K562 (cell line): ENCODE measurements around the gene NMT1. TPM values are rescaled to one million over a fixed set of nuclear protein-coding genes. Genes with fewer than 3 reads are reported as not detected.

ENCODE experiments used
- AFF1 ChIP-seq, 2 experiments: fragments of 450-650 bp; IDR thresholded peaks; 2 replicates each; pipeline ENCODE4 v1.6.1; 2018; ENCODE audit warnings: mild to moderate bottlenecking in 2 of 2, low read depth in 1 of 2; ENCODE audit not compliant: partially characterized antibody in 2 of 2
- ARHGAP35 ChIP-seq: fragments of 450-650 bp; IDR thresholded peaks from 2 replicates; pipeline ENCODE4 v1.6.1; 2018; ENCODE audit not compliant: partially characterized antibody
- DPF2 ChIP-seq: fragments of 450-650 bp; IDR thresholded peaks from 2 replicates; pipeline ENCODE4 v1.6.1; 2016
- JUND ChIP-seq, 2 experiments: IDR thresholded peaks; 2 replicates in 1 of 2; 3 replicates in 1 of 2; pipeline ENCODE4 v1.6.1; 2011; ENCODE audit warnings: borderline replicate concordance in 2 of 2, low read depth in 2 of 2, low read length in 2 of 2, improper control_type of control experiment in 1 of 2, missing biosample characterization in 1 of 2, missing genetic modification characterization in 1 of 2, missing genetic modification reagents in 1 of 2
- KDM1A ChIP-seq, 2 experiments: fragments of 450-650 bp; IDR thresholded peaks; 2 replicates each; pipeline ENCODE4 v1.6.1; 2016; ENCODE audit warnings: mild to moderate bottlenecking in 2 of 2
- KLF6 ChIP-seq: fragments of 250-450 bp; sonication (Bioruptor Pico); IDR thresholded peaks from 2 replicates; pipeline ENCODE4 v1.4.0; 2020; ENCODE audit warnings: mild to moderate bottlenecking, moderate library complexity, borderline replicate concordance
- LARP7 ChIP-seq: fragments of 450-650 bp; IDR thresholded peaks from 2 replicates; pipeline ENCODE4 v1.6.1; 2016
- NR3C1 ChIP-seq: sonication (generic); formaldehyde crosslinking; IDR thresholded peaks from 2 replicates; pipeline ENCODE4 v1.8.1; 2022; ENCODE audit warnings: missing genetic modification reagents
- RBFOX2 ChIP-seq: fragments of 200-400 bp; formaldehyde crosslinking; IDR thresholded peaks from 2 replicates; pipeline ENCODE4 v1.6.1; 2017; ENCODE audit warnings: low read depth, mild to moderate bottlenecking, low read length, moderate library complexity
- RHOXF2B ChIP-seq: fragments of 250-450 bp; sonication (Bioruptor Pico); conservative IDR thresholded peaks from 2 replicates; pipeline ENCODE4 v1.5.1; 2021
- ZNF511 ChIP-seq: sonication (generic); formaldehyde crosslinking; IDR thresholded peaks from 2 replicates; pipeline ENCODE4 v1.8.0; 2022; ENCODE audit warnings: mild to moderate bottlenecking, missing genetic modification reagents
- polyA plus RNA-seq, 8 experiments: library from polyadenylated mRNA; depleted of rRNA in 4 of 8; stranded (reverse) in 5 of 8; unstranded in 3 of 8; fragments of >200 nt; fragmentation: Nextera tagmentation in 2 of 8; fragmentation: Illumina TruSeq in 1 of 8; extraction: Ambion mirVana in 2 of 8; extraction: Trizol in 1 of 8; gene quantifications; 2 replicates each; pipeline versions ENCODE4 v1.2.1 to v1.2.3, GENCODE V29; 2011 to 2014; ENCODE audit warnings: inconsistent platforms in 1 of 8, missing spikeins in 1 of 8
- total RNA-seq, 7 experiments: library from RNA; depleted of rRNA in 6 of 7; stranded (reverse); fragments of >200 nt in 6 of 7; fragmentation: Illumina TruSeq in 2 of 7; extraction: Trizol in 2 of 7; gene quantifications; 2 replicates each; pipeline versions ENCODE4 v1.2.1 to v1.2.3, GENCODE V29; 2011 to 2021; ENCODE audit warnings: low replicate concordance in 1 of 7
- TF ChIP-seq, protein P1 (sequence below): fragments of 200-600 bp; sonication (generic); IDR thresholded peaks from one replicate; pipeline ENCODE4 v1.6.1; 2012; ENCODE audit warnings: mild to moderate bottlenecking, low read depth, low read length, inconsistent platforms

The NMT1 gene
- total and polyA plus RNA-seq, 9 of the 15 experiments (the other 6 are each of a cell fraction or from before 2014, with no cell fraction given) = 86.7 to 569 (median 213) TPM

DNA sequence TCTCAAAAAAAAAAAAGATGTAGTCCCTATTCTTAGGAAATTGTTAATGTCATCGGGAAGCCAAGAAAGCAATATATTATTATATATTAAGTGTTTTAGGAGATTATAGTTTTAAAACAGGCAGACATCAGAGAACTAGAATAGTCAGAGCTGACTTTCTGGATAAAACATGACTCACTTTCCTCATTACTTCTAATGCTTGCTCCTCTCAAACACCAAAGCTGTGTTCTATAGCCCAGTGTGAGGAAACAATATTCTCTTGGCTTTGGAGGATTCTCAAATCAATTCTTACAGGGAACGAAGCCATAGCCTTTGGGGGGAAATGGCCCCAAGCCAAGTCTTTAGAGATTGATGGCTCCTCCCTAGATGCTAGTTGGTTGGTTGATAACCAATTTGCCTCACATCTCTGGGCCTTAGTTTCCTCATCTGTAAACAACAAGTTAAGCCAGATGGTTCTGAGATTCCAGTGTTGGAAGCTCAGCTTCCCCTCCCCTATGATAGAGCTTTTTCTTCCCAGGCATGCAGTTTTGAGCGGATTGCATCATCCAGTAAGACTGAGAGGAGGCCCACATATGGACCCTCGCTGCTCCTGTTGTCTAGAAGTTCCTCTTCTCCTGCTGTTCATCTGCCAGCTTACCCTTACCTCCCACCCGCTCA is 12.4 kb downstream of the NMT1 start (continued):
- TF ChIP-seq, protein P1, sequence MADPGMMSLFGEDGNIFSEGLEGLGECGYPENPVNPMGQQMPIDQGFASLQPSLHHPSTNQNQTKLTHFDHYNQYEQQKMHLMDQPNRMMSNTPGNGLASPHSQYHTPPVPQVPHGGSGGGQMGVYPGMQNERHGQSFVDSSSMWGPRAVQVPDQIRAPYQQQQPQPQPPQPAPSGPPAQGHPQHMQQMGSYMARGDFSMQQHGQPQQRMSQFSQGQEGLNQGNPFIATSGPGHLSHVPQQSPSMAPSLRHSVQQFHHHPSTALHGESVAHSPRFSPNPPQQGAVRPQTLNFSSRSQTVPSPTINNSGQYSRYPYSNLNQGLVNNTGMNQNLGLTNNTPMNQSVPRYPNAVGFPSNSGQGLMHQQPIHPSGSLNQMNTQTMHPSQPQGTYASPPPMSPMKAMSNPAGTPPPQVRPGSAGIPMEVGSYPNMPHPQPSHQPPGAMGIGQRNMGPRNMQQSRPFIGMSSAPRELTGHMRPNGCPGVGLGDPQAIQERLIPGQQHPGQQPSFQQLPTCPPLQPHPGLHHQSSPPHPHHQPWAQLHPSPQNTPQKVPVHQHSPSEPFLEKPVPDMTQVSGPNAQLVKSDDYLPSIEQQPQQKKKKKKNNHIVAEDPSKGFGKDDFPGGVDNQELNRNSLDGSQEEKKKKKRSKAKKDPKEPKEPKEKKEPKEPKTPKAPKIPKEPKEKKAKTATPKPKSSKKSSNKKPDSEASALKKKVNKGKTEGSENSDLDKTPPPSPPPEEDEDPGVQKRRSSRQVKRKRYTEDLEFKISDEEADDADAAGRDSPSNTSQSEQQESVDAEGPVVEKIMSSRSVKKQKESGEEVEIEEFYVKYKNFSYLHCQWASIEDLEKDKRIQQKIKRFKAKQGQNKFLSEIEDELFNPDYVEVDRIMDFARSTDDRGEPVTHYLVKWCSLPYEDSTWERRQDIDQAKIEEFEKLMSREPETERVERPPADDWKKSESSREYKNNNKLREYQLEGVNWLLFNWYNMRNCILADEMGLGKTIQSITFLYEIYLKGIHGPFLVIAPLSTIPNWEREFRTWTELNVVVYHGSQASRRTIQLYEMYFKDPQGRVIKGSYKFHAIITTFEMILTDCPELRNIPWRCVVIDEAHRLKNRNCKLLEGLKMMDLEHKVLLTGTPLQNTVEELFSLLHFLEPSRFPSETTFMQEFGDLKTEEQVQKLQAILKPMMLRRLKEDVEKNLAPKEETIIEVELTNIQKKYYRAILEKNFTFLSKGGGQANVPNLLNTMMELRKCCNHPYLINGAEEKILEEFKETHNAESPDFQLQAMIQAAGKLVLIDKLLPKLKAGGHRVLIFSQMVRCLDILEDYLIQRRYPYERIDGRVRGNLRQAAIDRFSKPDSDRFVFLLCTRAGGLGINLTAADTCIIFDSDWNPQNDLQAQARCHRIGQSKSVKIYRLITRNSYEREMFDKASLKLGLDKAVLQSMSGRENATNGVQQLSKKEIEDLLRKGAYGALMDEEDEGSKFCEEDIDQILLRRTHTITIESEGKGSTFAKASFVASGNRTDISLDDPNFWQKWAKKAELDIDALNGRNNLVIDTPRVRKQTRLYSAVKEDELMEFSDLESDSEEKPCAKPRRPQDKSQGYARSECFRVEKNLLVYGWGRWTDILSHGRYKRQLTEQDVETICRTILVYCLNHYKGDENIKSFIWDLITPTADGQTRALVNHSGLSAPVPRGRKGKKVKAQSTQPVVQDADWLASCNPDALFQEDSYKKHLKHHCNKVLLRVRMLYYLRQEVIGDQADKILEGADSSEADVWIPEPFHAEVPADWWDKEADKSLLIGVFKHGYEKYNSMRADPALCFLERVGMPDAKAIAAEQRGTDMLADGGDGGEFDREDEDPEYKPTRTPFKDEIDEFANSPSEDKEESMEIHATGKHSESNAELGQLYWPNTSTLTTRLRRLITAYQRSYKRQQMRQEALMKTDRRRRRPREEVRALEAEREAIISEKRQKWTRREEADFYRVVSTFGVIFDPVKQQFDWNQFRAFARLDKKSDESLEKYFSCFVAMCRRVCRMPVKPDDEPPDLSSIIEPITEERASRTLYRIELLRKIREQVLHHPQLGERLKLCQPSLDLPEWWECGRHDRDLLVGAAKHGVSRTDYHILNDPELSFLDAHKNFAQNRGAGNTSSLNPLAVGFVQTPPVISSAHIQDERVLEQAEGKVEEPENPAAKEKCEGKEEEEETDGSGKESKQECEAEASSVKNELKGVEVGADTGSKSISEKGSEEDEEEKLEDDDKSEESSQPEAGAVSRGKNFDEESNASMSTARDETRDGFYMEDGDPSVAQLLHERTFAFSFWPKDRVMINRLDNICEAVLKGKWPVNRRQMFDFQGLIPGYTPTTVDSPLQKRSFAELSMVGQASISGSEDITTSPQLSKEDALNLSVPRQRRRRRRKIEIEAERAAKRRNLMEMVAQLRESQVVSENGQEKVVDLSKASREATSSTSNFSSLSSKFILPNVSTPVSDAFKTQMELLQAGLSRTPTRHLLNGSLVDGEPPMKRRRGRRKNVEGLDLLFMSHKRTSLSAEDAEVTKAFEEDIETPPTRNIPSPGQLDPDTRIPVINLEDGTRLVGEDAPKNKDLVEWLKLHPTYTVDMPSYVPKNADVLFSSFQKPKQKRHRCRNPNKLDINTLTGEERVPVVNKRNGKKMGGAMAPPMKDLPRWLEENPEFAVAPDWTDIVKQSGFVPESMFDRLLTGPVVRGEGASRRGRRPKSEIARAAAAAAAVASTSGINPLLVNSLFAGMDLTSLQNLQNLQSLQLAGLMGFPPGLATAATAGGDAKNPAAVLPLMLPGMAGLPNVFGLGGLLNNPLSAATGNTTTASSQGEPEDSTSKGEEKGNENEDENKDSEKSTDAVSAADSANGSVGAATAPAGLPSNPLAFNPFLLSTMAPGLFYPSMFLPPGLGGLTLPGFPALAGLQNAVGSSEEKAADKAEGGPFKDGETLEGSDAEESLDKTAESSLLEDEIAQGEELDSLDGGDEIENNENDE = no peak
- no peak for TF ChIP-seq KDM1A (IDR thresholded peaks at IDR 0.05)
- TF ChIP-seq DPF2 = no peak
- TF ChIP-seq ARHGAP35 = no peak
- TF ChIP-seq JUND (IDR thresholded peaks at IDR 0.05; ENCODE audit: borderline replicate concordance, low read depth, low read length) = peak; percentile 75
- no peak for TF ChIP-seq JUND (tag; IDR thresholded peaks at IDR 0.05; ENCODE audit: borderline replicate concordance, low read depth, low read length)
- TF ChIP-seq ZNF511 (CRISPR knock-in tag) = no peak
- TF ChIP-seq NR3C1 (CRISPR knock-in tag) = no peak
- TF ChIP-seq AFF1 (IDR thresholded peaks at IDR 0.05; ENCODE audit: low read depth in 1 of 2, partially characterized antibody in 2 of 2) = no peak
- no peak for TF ChIP-seq RHOXF2B (CRISPR knock-in tag)
- no peak for TF ChIP-seq LARP7
- TF ChIP-seq RBFOX2 = no peak
- no peak for TF ChIP-seq KLF6
